Breast epithelium (tissue), 3 donors: ENCODE data around the gene EEF1A2. TPM values are rescaled to one million over a fixed set of nuclear protein-coding genes. Genes with fewer than 3 reads are reported as not detected.

ENCODE experiments used
- total RNA-seq, 3 donors: library from RNA; depleted of rRNA; stranded (reverse); fragments of >200 nt; gene quantifications; one replicate each; pipeline ENCODE4 v1.1.0, GENCODE V29; 2016

EEF1A2 gene
- total RNA-seq, 3 donors from 2014 or later = 0.48 to 20.6 (median 4.8) TPM

Other genes starting within 250 kb of the EEF1A2 start
- not detected for gene NKAIN4, start 244.6 kb downstream of the EEF1A2 start, total RNA-seq
- gene ARFGAP1, start 226.3 kb downstream of the EEF1A2 start, total RNA-seq = 10 to 100 TPM; 24.3 to 44.6 (median 38.2) TPM
- gene COL20A1, start 205.9 kb downstream of the EEF1A2 start, total RNA-seq = not detected
- not detected for gene CHRNA4, start 137.7 kb downstream of the EEF1A2 start, total RNA-seq
- gene KCNQ2, start 26.4 kb downstream of the EEF1A2 start, total RNA-seq = not detected
- gene PPDPF, start 21.7 kb upstream of the EEF1A2 start, total RNA-seq = 100 to 1,000 TPM in 2 of 3 donors, 10 to 100 TPM in 1; 71.8 to 151 (median 133) TPM
- gene PTK6, start 38.3 kb upstream of the EEF1A2 start, total RNA-seq = 1 to 10 TPM in 1 of 3 donors, under 1 TPM in 2; 0.16 to 2.3 (median 0.88) TPM
- under 1 TPM in 2 of 3 donors, not detected in 1; 0.59 to 0.66 TPM for gene SRMS, start 48.7 kb upstream of the EEF1A2 start, total RNA-seq
- gene FNDC11, start 55.1 kb upstream of the EEF1A2 start, total RNA-seq = under 1 TPM; 0.29 to 0.33 (median 0.32) TPM
- gene HELZ2, start 75.2 kb upstream of the EEF1A2 start, total RNA-seq = 10 to 100 TPM in 2 of 3 donors, 1 to 10 TPM in 1; 9.9 to 22.6 (median 20.3) TPM
- gene GMEB2, start 128.0 kb upstream of the EEF1A2 start, total RNA-seq = 10 to 100 TPM in 2 of 3 donors, 1 to 10 TPM in 1; 6.6 to 11.0 (median 10.2) TPM
- 10 to 100 TPM; 11.8 to 19.6 (median 17.7) TPM for gene STMN3, start 154.3 kb upstream of the EEF1A2 start, total RNA-seq
- gene RTEL1, start 159.2 kb upstream of the EEF1A2 start, total RNA-seq = 10 to 100 TPM; 12.5 to 22.3 (median 15.1) TPM
- gene TNFRSF6B, start 197.6 kb upstream of the EEF1A2 start, total RNA-seq = 10 to 100 TPM in 1 of 3 donors, 1 to 10 TPM in 2; 2.8 to 40.0 (median 7.4) TPM
- gene ARFRP1, start 208.9 kb upstream of the EEF1A2 start, total RNA-seq = 10 to 100 TPM; 30.7 to 41.0 (median 32.3) TPM
- gene ZGPAT, start 209.0 kb upstream of the EEF1A2 start, total RNA-seq = 10 to 100 TPM; 17.6 to 26.9 (median 24.9) TPM
- gene LIME1, start 237.6 kb upstream of the EEF1A2 start, total RNA-seq = 10 to 100 TPM in 2 of 3 donors, 1 to 10 TPM in 1; 7.0 to 16.7 (median 12.0) TPM
- 10 to 100 TPM; 22.9 to 58.9 (median 36.9) TPM for gene SLC2A4RG, start 240.7 kb upstream of the EEF1A2 start, total RNA-seq